NCI-H1436 treated with DMSO at 0.1 percent for 48 hours (cell line): Measurements from ENCODE around the gene VWCE.
"Not testable (repeated sequence)": the region's sequence is repeated elsewhere in the genome, so short reads cannot be mapped to it uniquely, and the experiment has no call there.

Experiments
- DNase-seq: peaks from one replicate; lab custom pipeline; 2025; lab: John Stamatoyannopoulos, UW

VWCE gene

GRCh38 chr11:61254403-61255025, 40.6 kb downstream of the VWCE start:
- no peak for DNase-seq

GRCh38 chr11:61252332-61252731, 42.8 kb downstream of the VWCE start:
- DNase-seq, result not testable (repeated sequence)

- DNase-seq, result not testable (repeated sequence)
Observed at GRCh38 chr11:61250796-61251765, 44.0 kb downstream of the VWCE start.

GRCh38 chr11:61249201-61249600, 45.9 kb downstream of the VWCE start:
- DNase-seq, result not testable (repeated sequence)

- not testable (repeated sequence) for DNase-seq
Observed at GRCh38 chr11:61248071-61248470, 47.0 kb downstream of the VWCE start.

GRCh38 chr11:61245284-61245964, 49.7 kb downstream of the VWCE start:
- DNase-seq, result not testable (repeated sequence)

GRCh38 chr11:61241526-61241925, 53.6 kb downstream of the VWCE start:
- DNase-seq, result not testable (repeated sequence)

GRCh38 chr11:61240875-61241274, 54.2 kb downstream of the VWCE start, which contains the start of gene PGA5:
PGA5 (plus strand) TSS chr11:61241175; CDS start chr11:61241227, 52 bp downstream.
- DNase-seq, result not testable (repeated sequence)

GRCh38 chr11:61240288-61240687, 54.8 kb downstream of the VWCE start:
- not testable (repeated sequence) for DNase-seq

- DNase-seq, result not testable (repeated sequence)
Observed at GRCh38 chr11:61237130-61237529, 58.0 kb downstream of the VWCE start.

- DNase-seq, result not testable (repeated sequence)
Observed at GRCh38 chr11:61232548-61233145, 62.5 kb downstream of the VWCE start.

- DNase-seq, result not testable (repeated sequence)
Observed at GRCh38 chr11:61231585-61231984, 63.5 kb downstream of the VWCE start.

GRCh38 chr11:61231033-61231432, 64.1 kb downstream of the VWCE start:
- not testable (repeated sequence) for DNase-seq

GRCh38 chr11:61229458-61229857, 65.7 kb downstream of the VWCE start:
- DNase-seq, result not testable (repeated sequence)

- not testable (repeated sequence) for DNase-seq
Observed at GRCh38 chr11:61226457-61227137, 68.5 kb downstream of the VWCE start.

GRCh38 chr11:61222692-61223091, 72.4 kb downstream of the VWCE start:
- not testable (repeated sequence) for DNase-seq

GRCh38 chr11:61222047-61222446, 73.1 kb downstream of the VWCE start, which contains the start of gene PGA4:
PGA4 (plus strand) TSS chr11:61222347; CDS start chr11:61222401, 54 bp downstream.
- DNase-seq, result not testable (repeated sequence)

- not testable (repeated sequence) for DNase-seq
Observed at GRCh38 chr11:61219016-61219415, 76.1 kb downstream of the VWCE start.

GRCh38 chr11:61218306-61218705, 76.8 kb downstream of the VWCE start:
- DNase-seq, result not testable (repeated sequence)

GRCh38 chr11:61213711-61214324, 81.3 kb downstream of the VWCE start:
- not testable (repeated sequence) for DNase-seq
